CD14-positive monocyte (primary cell): ENCODE data around the gene ZSCAN1. TPM values are rescaled to one million over a fixed set of nuclear protein-coding genes. Genes with fewer than 3 reads are reported as not detected.

ENCODE experiments used
- DNase-seq, 3 donors: peaks; one replicate each; pipeline ENCODE4 v3.0.0-alpha.2; 2011 to 2022
- H2AFZ ChIP-seq: 2 replicates; pipeline ENCODE4 v1.6.0; 2012; ENCODE audit warnings: mild to moderate bottlenecking, low read depth, low read length, inconsistent platforms; ENCODE audit not compliant: insufficient read depth, poor library complexity, severe bottlenecking
- H3K27ac ChIP-seq, 2 donors: 1 replicate in 1 of 2; 2 replicates in 1 of 2; pipeline ENCODE4 v1.5.1; 2012 to 2013; ENCODE audit warnings: low read length in 2 of 2, control low read depth in 1 of 2, inconsistent platforms in 1 of 2, low read depth in 1 of 2, mild to moderate bottlenecking in 1 of 2
- H3K27me3 ChIP-seq, 2 donors: one replicate each; pipeline versions ENCODE4 v1.6.0 to v1.6.1; 2011 to 2013; ENCODE audit warnings: low read length in 2 of 2; ENCODE audit not compliant: control insufficient read depth in 2 of 2, insufficient read depth in 2 of 2
- H3K36me3 ChIP-seq, 2 donors: replicated peaks in 1 of 2; 1 replicate in 1 of 2; 2 replicates in 1 of 2; pipeline versions ENCODE4 v1.5.1 to v1.6.1; 2012 to 2013; ENCODE audit warnings: low read length in 2 of 2, control low read depth in 1 of 2, inconsistent platforms in 1 of 2, mild to moderate bottlenecking in 1 of 2; ENCODE audit not compliant: insufficient read depth in 2 of 2, control insufficient read depth in 1 of 2
- H3K4me1 ChIP-seq, 2 donors: 1 replicate in 1 of 2; 2 replicates in 1 of 2; pipeline versions ENCODE4 v1.5.1 to v1.6.1; 2012 to 2013; ENCODE audit warnings: low read length in 2 of 2, control low read depth in 1 of 2, inconsistent platforms in 1 of 2, mild to moderate bottlenecking in 1 of 2, moderate library complexity in 1 of 2; ENCODE audit not compliant: insufficient read depth in 2 of 2, control insufficient read depth in 1 of 2
- H3K4me2 ChIP-seq: replicated peaks from 2 replicates; pipeline ENCODE3; 2012; ENCODE audit warnings: low read length, moderate library complexity, mild to moderate bottlenecking; ENCODE audit not compliant: poor library complexity, severe bottlenecking; ENCODE audit errors: extremely low read depth
- H3K4me3 ChIP-seq, 3 experiments: fragments of 200-600 bp in 1 of 3; sonication (generic) in 1 of 3; replicated peaks in 1 of 3; 1 replicate in 2 of 3; 2 replicates in 1 of 3; pipeline ENCODE4 v1.5.1; 2011 to 2013; ENCODE audit warnings: low read length in 3 of 3, mild to moderate bottlenecking in 3 of 3, control low read depth in 2 of 3, low read depth in 2 of 3, inconsistent platforms in 1 of 3, moderate library complexity in 1 of 3
- H3K79me2 ChIP-seq: 2 replicates; pipeline ENCODE4 v1.6.0; 2012; ENCODE audit warnings: mild to moderate bottlenecking, control low read depth, inconsistent platforms, low read length, moderate library complexity; ENCODE audit not compliant: insufficient read depth
- H3K9ac ChIP-seq: 2 replicates; pipeline ENCODE4 v1.6.0; 2017; ENCODE audit warnings: low read length, mild to moderate bottlenecking; ENCODE audit not compliant: insufficient read depth, poor library complexity, severe bottlenecking
- H3K9me3 ChIP-seq, 2 donors: replicated peaks in 1 of 2; 1 replicate in 1 of 2; 2 replicates in 1 of 2; pipeline versions ENCODE4 v1.5.1 to v1.6.1; 2012 to 2013; ENCODE audit warnings: low read length in 2 of 2, control low read depth in 1 of 2; ENCODE audit not compliant: control insufficient read depth in 1 of 2, insufficient read depth in 1 of 2
- H4K20me1 ChIP-seq: 2 replicates; pipeline ENCODE4 v1.6.0; 2012; ENCODE audit warnings: mild to moderate bottlenecking, low read length, control low read depth, moderate library complexity; ENCODE audit not compliant: insufficient read depth
- H3K27ac Mint-ChIP-seq, 7 donors: one replicate each; pipeline ENCODE4 v1.8.0; 2020; ENCODE audit warnings: mild to moderate bottlenecking in 7 of 7, mixed read lengths in 7 of 7, moderate library complexity in 6 of 7, inconsistent platforms in 2 of 7
- H3K27me3 Mint-ChIP-seq, 3 donors: one replicate each; pipeline ENCODE4 v1.8.0; 2021 to 2022; ENCODE audit warnings: low read depth in 3 of 3, mild to moderate bottlenecking in 3 of 3, mixed read lengths in 3 of 3, moderate library complexity in 3 of 3, inconsistent platforms in 1 of 3
- H3K36me3 Mint-ChIP-seq, 2 donors: one replicate each; pipeline ENCODE4 v1.8.0; 2020; ENCODE audit warnings: mixed read lengths in 2 of 2, inconsistent platforms in 1 of 2, mild to moderate bottlenecking in 1 of 2
- H3K4me1 Mint-ChIP-seq: one replicate; pipeline ENCODE4 v1.8.0; 2020; ENCODE audit warnings: mild to moderate bottlenecking, mixed read lengths
- H3K4me3 Mint-ChIP-seq, 2 donors: one replicate each; pipeline ENCODE4 v1.8.0; 2020; ENCODE audit warnings: mild to moderate bottlenecking in 2 of 2, mixed read lengths in 2 of 2, moderate library complexity in 1 of 2
- H3K9me3 Mint-ChIP-seq, 7 donors: one replicate each; pipeline ENCODE4 v1.8.0; 2020 to 2022; ENCODE audit warnings: mixed read lengths in 7 of 7, mild to moderate bottlenecking in 6 of 7, moderate library complexity in 6 of 7, inconsistent platforms in 2 of 7
- CTCF ChIP-seq: fragments of 200-600 bp; IDR thresholded peaks from one replicate; pipeline ENCODE4 v1.8.0; 2022; ENCODE audit warnings: antibody characterized with exemption, mild to moderate bottlenecking
- WGBS: methylation state at CpG from one replicate; pipeline ENCODE4 v1.1.5; 2013; ENCODE audit warnings: missing lambda C conversion rate; ENCODE audit not compliant: insufficient coverage; 5-methylcytosine and 5-hydroxymethylcytosine counted together
- intact Hi-C, 2 donors: fragments of 100-400 bp; cut with micrococcal nuclease; formaldehyde crosslinking; loops; one replicate each; pipeline versions ENCODE4 v1.15.0 to v1.15.1; 2023
- polyA plus RNA-seq, 3 donors: library from polyadenylated mRNA; depleted of rRNA in 1 of 3; unstranded in 2 of 3; stranded (reverse) in 1 of 3; fragments of 300-500 nt in 2 of 3; fragments of >200 nt in 1 of 3; fragmentation: Illumina TruSeq in 2 of 3; gene quantifications; 1 replicate in 2 of 3; 2 replicates in 1 of 3; pipeline ENCODE4 v1.2.3, GENCODE V29; 2012 to 2021

ZSCAN1 gene
- polyA plus RNA-seq, 3 donors, result not detected

- peak overlapping the region in 1 of 3 experiments; percentile 36 for H3K4me3 ChIP-seq
- H4K20me1 ChIP-seq, result no peaks in the 10 kb centered on the region
- peaks cover 91 to 95% of the 10 kb centered on the region in 2 donors for H3K9me3 ChIP-seq
- H3K4me1 ChIP-seq, result no peaks in the 10 kb centered on the region
- H3K4me2 ChIP-seq, result no peak overlapping the region
- H3K9ac ChIP-seq, result no peak overlapping the region
- no peak overlapping the region for H3K4me3 Mint-ChIP-seq
- peaks cover 64 to 99% (median 92%) of the 10 kb centered on the region in 7 donors for H3K9me3 Mint-ChIP-seq
- H3K36me3 Mint-ChIP-seq, result peaks cover 0 to 4% of the 10 kb centered on the region in 2 donors
- intact Hi-C loops, result no loop called here
- H3K36me3 ChIP-seq, result no peaks in the 10 kb centered on the region
- H3K27me3 ChIP-seq, result no peaks in the 10 kb centered on the region
- H3K27ac Mint-ChIP-seq, result no peak overlapping the region
- no peak overlapping the region for H3K27ac ChIP-seq
- H3K4me1 Mint-ChIP-seq, result no peaks in the 10 kb centered on the region
- peaks cover 0 to 2% (median 0%) of the 10 kb centered on the region in 3 donors for H3K27me3 Mint-ChIP-seq
- DNase-seq, result no peak
- TF ChIP-seq CTCF, result no peak
- H2AFZ ChIP-seq, result no peak overlapping the region
- WGBS, result 96% methylated on average over 69 of the region's 69 CpGs
- no peaks in the 10 kb centered on the region for H3K79me2 ChIP-seq
Measured at GRCh38 chr19:58084596-58085347, 50.9 kb downstream of the ZSCAN1 start.

- Histone ChIP-seq H3K9ac (no peak overlapping the region), H3K27me3 (no peaks in the 10 kb centered on the region), H2AFZ (no peak overlapping the region), H3K27ac (no peak overlapping the region), H3K9me3 (peaks cover 91 to 95% of the 10 kb centered on the region in 2 donors), H3K4me2 (no peak overlapping the region), H3K79me2 (no peaks in the 10 kb centered on the region), H3K4me3 (peak overlapping the region in 1 of 3 experiments; percentile 36), H3K36me3 (no peaks in the 10 kb centered on the region), H3K4me1 (no peaks in the 10 kb centered on the region), H4K20me1 (no peaks in the 10 kb centered on the region)
- H3K36me3 Mint-ChIP-seq, result peaks cover 0 to 4% of the 10 kb centered on the region in 2 donors
- no peak for TF ChIP-seq CTCF
- H3K4me3 Mint-ChIP-seq, result no peak overlapping the region
- 96% methylated on average over 29 of the region's 29 CpGs for WGBS
- intact Hi-C loops, result no loop called here
- H3K4me1 Mint-ChIP-seq, result no peaks in the 10 kb centered on the region
- H3K27me3 Mint-ChIP-seq, result peaks cover 0 to 2% (median 0%) of the 10 kb centered on the region in 3 donors
- H3K9me3 Mint-ChIP-seq, result peaks cover 63 to 99% (median 92%) of the 10 kb centered on the region in 7 donors
- no peak for DNase-seq
- H3K27ac Mint-ChIP-seq, result no peak overlapping the region
Measured at GRCh38 chr19:58085348-58085875, 51.6 kb downstream of the ZSCAN1 start.
